Measurements from ENCODE around the gene SEPHS2.

The SEPHS2 gene

GRCh38 chr16:30428055-30428454 is 17.6 kb downstream of the SEPHS2 start:
- DNase-seq = no peak

GRCh38 chr16:30421010-30421409 is 24.7 kb downstream of the SEPHS2 start:
- DNase-seq = no peak

GRCh38 chr16:30418350-30419181 is 27.1 kb downstream of the SEPHS2 start:
- DNase-seq = no peak

- DNase-seq = peak; percentile 79
Observed at GRCh38 chr16:30417529-30418349, 27.9 kb downstream of the SEPHS2 start.

GRCh38 chr16:30416624-30417528 is 28.8 kb downstream of the SEPHS2 start:
- no peak for DNase-seq

- no peak for DNase-seq
Observed at GRCh38 chr16:30416047-30416603, 29.5 kb downstream of the SEPHS2 start.

- DNase-seq = no peak
Observed at GRCh38 chr16:30414159-30414558, 31.5 kb downstream of the SEPHS2 start.

- no peak for DNase-seq
Observed at GRCh38 chr16:30413112-30413806, 32.4 kb downstream of the SEPHS2 start.

GRCh38 chr16:30409125-30410060 is 36.3 kb downstream of the SEPHS2 start:
- peak; percentile 76 for DNase-seq

GRCh38 chr16:30407804-30408534 is 37.7 kb downstream of the SEPHS2 start:
- DNase-seq = no peak

- DNase-seq = peak; percentile 86
Observed at GRCh38 chr16:30407102-30407803, 38.4 kb downstream of the SEPHS2 start, which contains the start of gene ZNF771. TSS of gene ZNF771 (plus strand) at chr16:30407606. CDS start at chr16:30408054, 448 bp downstream.

- DNase-seq = no peak
Observed at GRCh38 chr16:30406795-30407101, 38.9 kb downstream of the SEPHS2 start.

- no peak for DNase-seq
Observed at GRCh38 chr16:30401768-30402425, 43.8 kb downstream of the SEPHS2 start.

- no peak for DNase-seq
Observed at GRCh38 chr16:30399435-30400186, 46.1 kb downstream of the SEPHS2 start.

- DNase-seq = no peak
Observed at GRCh38 chr16:30398661-30399434, 46.8 kb downstream of the SEPHS2 start.

GRCh38 chr16:30397776-30398660 is 47.7 kb downstream of the SEPHS2 start:
- peak; percentile 30 for DNase-seq

All from NK-92 treated with Interleukin-12 subunit alpha and Interleukin-12 subunit beta, amount 100 ng/mL, for 24 hours (cell line).